Caco-2 (cell line): Measurements from ENCODE around the gene P2RX3. TPM values are rescaled to one million over a fixed set of nuclear protein-coding genes. Genes with fewer than 3 reads are reported as not detected.
"Not testable (repeated sequence)": the region's sequence is repeated elsewhere in the genome, so short reads cannot be mapped to it uniquely, and the experiment has no call there.

Experiments used
- BruUV-seq: library from RNA; stranded (reverse); fragments of 400-500 nt; replicated peaks from 2 replicates; lab custom pipeline; 2021; lab: Mats Ljungman, UMichigan
- CTCF ChIA-PET: fragments of 300-600 bp; sonication (Branson Sonifier 250); formaldehyde crosslinking; loops from one replicate; lab custom pipeline; 2022; ENCODE audit warnings: antibody characterized with exemption; lab: Charles Lee
- POLR2A ChIA-PET: fragments of 300-600 bp; sonication (Branson Sonifier 250); formaldehyde crosslinking; loops from one replicate; lab custom pipeline; 2022; ENCODE audit warnings: antibody characterized with exemption; lab: Charles Lee
- DNase-seq, 2 experiments: peaks; one replicate each; pipeline versions ENCODE4 v3.0.0 to v3.0.0-alpha.2; 2020 to 2022
- H3K27me3 ChIP-seq: replicated peaks from 2 replicates; pipeline ENCODE4 v1.6.0; 2011; ENCODE audit warnings: low read length; ENCODE audit not compliant: control insufficient read depth, insufficient read depth
- H3K36me3 ChIP-seq: 2 replicates; pipeline ENCODE4 v1.5.1; 2011; ENCODE audit warnings: low read length; ENCODE audit not compliant: control insufficient read depth, insufficient read depth
- H3K4me1 ChIP-seq: fragments of 250-450 bp; sonication (Bioruptor Pico); 2 replicates; pipeline ENCODE4 v1.5.1; 2020; ENCODE audit warnings: mild to moderate bottlenecking
- H3K4me3 ChIP-seq: 2 replicates; pipeline ENCODE4 v1.5.1; 2011; ENCODE audit warnings: low read depth, mild to moderate bottlenecking, control low read depth, low read length
- H3K9me3 ChIP-seq: fragments of 250-450 bp; sonication (Bioruptor Pico); 2 replicates; pipeline ENCODE4 v1.5.1; 2020; ENCODE audit warnings: mild to moderate bottlenecking, moderate library complexity
- H3K27ac Mint-ChIP-seq: one replicate; pipeline ENCODE4 v1.8.0; 2022; ENCODE audit warnings: mixed read lengths; ENCODE audit not compliant: unreplicated experiment
- H3K27me3 Mint-ChIP-seq: one replicate; pipeline ENCODE4 v1.8.0; 2022; ENCODE audit warnings: mixed read lengths; ENCODE audit not compliant: insufficient read depth, unreplicated experiment
- H3K36me3 Mint-ChIP-seq: one replicate; pipeline ENCODE4 v1.8.0; 2022; ENCODE audit warnings: mild to moderate bottlenecking, mixed read lengths; ENCODE audit not compliant: insufficient read depth, unreplicated experiment
- H3K4me1 Mint-ChIP-seq: one replicate; pipeline ENCODE4 v1.8.0; 2022; ENCODE audit warnings: low read depth, mixed read lengths; ENCODE audit not compliant: unreplicated experiment
- H3K4me3 Mint-ChIP-seq: one replicate; pipeline ENCODE4 v1.8.0; 2022; ENCODE audit warnings: mild to moderate bottlenecking, moderate library complexity, mixed read lengths; ENCODE audit not compliant: unreplicated experiment
- H3K9me3 Mint-ChIP-seq: one replicate; pipeline ENCODE4 v1.8.0; 2022; ENCODE audit warnings: mixed read lengths; ENCODE audit not compliant: unreplicated experiment
- intact Hi-C: fragments of 100-400 bp; cut with micrococcal nuclease; formaldehyde crosslinking; loops from one replicate; pipeline ENCODE4 v1.10.0; 2022; ENCODE audit not compliant: unreplicated experiment
- total RNA-seq: library from RNA; stranded (reverse); gene quantifications from 2 replicates; pipeline ENCODE4 v1.2.3, GENCODE V29; 2022
- TF ChIP-seq, protein P1 (sequence below), 2 experiments: fragments of 200-600 bp in 1 of 2; IDR thresholded peaks; 1 replicate in 1 of 2; 2 replicates in 1 of 2; pipeline versions ENCODE4 v1.5.1 to v1.8.0; 2011 to 2022; ENCODE audit warnings: antibody characterized with exemption in 1 of 2, control low read depth in 1 of 2, inconsistent platforms in 1 of 2, low read depth in 1 of 2, low read length in 1 of 2, mild to moderate bottlenecking in 1 of 2, moderate library complexity in 1 of 2; ENCODE audit not compliant: insufficient read depth in 1 of 2, severe bottlenecking in 1 of 2, unreplicated experiment in 1 of 2

P2RX3 gene
- total RNA-seq, 1 experiment from 2014 or later: not detected

DNA sequence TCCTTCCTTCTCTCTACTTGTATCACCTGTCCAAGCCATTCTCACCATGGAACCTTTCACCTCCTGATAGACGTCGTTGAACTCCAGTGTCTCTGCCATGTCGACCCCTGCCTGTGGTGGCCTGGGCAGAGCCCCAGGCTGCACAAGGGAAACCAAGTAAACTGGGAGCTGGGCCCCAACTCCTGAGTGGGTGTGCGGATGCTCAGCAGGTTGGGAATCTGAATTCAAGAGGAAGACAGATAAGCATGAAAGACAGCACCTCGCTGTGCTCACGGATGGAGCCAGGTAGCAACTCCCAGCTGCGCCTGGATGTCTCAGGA is 3.2 kb upstream of the P2RX3 start:
- intact Hi-C loops: loop anchor here (1.0 kb wide), 1 partner anchor 10 kb away; no protein-coding TSS in a partner anchor

DNA sequence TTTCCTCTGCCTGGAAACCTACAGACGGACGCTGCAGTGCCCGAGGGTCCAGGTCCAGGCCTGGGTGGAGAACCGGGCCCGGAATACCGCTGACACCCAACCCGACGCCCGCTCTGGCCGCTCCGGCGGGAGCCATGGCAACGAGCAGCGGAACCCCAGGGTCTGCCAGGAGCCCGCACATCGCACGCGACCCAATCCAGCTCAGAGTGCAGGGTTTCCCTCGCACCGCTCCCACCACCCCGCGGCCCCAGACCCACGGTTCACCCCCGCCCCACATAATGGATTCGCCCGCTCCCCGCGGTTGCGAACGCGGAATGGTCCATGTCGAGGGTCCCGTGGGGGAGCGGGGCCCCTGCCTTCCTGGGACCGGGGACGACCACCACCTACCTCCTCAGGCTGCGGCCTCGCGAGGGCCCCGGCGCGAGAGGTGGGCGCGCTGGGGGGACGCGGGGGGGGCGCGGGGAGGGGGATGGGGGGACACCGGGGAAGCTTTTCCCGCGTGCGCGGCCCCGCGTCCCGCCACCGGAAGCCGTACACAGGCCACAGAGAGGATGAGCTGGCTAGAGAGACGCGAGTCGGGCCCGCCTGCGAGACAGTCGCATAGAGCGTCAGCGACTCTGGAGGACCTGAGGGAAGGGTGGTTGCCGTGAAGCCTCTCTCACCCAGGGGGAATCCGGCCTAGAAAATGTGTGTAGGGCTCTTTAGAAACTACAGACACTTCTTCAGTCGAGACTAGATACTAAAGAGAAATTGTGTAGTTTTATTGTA is 2.6 kb upstream of the P2RX3 start, which contains the start of gene SSRP1:
Gene SSRP1 (minus strand): TSS at position 550 of the 768 bp plus-strand sequence. CDS start 771 bp downstream, outside the sequence.
- no TSS peak for BruUV-seq
- Histone ChIP-seq H3K36me3 (0 out of 2 replicates have a peak, but pooled peaks cover 5% of the 10 kb centered on the region), H3K4me1 (peaks cover 16% of the 10 kb centered on the region), H3K4me3 (peak within 1 kb of the TSS; percentile 65), H3K27me3 (no peaks in the 10 kb centered on the region), H3K9me3 (no peaks in the 10 kb centered on the region)
- Mint-ChIP-seq H3K4me1 (peaks cover 22% of the 10 kb centered on the region), H3K36me3 (peaks cover 45% of the 10 kb centered on the region), H3K9me3 (no peaks in the 10 kb centered on the region), H3K27ac (peak within 1 kb of the TSS; percentile 87), H3K4me3 (peak within 1 kb of the TSS; percentile 79), H3K27me3 (no peaks in the 10 kb centered on the region)
- intact Hi-C loops: loop anchor here (1.0 kb wide), 1 partner anchor 10 kb away; no protein-coding TSS in a partner anchor
- CTCF ChIA-PET: interaction anchor here (0.6 to 1.5 kb wide), 7 partner anchors 10 to 372 kb away, joined by 4 to 10 read pairs (median 6); partner anchors contain the start of gene TNKS1BP1
- TF ChIP-seq, protein P1, sequence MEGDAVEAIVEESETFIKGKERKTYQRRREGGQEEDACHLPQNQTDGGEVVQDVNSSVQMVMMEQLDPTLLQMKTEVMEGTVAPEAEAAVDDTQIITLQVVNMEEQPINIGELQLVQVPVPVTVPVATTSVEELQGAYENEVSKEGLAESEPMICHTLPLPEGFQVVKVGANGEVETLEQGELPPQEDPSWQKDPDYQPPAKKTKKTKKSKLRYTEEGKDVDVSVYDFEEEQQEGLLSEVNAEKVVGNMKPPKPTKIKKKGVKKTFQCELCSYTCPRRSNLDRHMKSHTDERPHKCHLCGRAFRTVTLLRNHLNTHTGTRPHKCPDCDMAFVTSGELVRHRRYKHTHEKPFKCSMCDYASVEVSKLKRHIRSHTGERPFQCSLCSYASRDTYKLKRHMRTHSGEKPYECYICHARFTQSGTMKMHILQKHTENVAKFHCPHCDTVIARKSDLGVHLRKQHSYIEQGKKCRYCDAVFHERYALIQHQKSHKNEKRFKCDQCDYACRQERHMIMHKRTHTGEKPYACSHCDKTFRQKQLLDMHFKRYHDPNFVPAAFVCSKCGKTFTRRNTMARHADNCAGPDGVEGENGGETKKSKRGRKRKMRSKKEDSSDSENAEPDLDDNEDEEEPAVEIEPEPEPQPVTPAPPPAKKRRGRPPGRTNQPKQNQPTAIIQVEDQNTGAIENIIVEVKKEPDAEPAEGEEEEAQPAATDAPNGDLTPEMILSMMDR (IDR thresholded peaks at IDR 0.05; ENCODE audit: insufficient read depth in 1 of 2, low read depth in 1 of 2, low read length in 1 of 2, severe bottlenecking in 1 of 2, unreplicated experiment in 1 of 2): no peak
- DNase-seq: peak; percentile 90 to 92
- POLR2A ChIA-PET: interaction anchor here (0.6 to 1.6 kb wide), 5 partner anchors 8 to 66 kb away, joined by 3 to 31 read pairs (median 4); partner anchors contain the start of gene TNKS1BP1

More for the DNA sequence above, 3.2 kb upstream of the P2RX3 start:
- no peak for DNase-seq
- H3K9me3 Mint-ChIP-seq: no peaks in the 10 kb centered on the region
- H3K27me3 Mint-ChIP-seq: no peaks in the 10 kb centered on the region
- no TSS peak for BruUV-seq
- peak overlapping the region; percentile 79 for H3K4me3 Mint-ChIP-seq
- peaks cover 16% of the 10 kb centered on the region for H3K4me1 ChIP-seq
- ChIA-PET POLR2A (interaction anchor here (0.7 to 1.6 kb wide), 3 partner anchors 9 to 10 kb away, joined by 4 to 31 read pairs (median 4); partner anchors contain the start of gene TNKS1BP1), CTCF (interaction anchor here (0.6 to 1.5 kb wide), 6 partner anchors 10 to 373 kb away, joined by 4 to 10 read pairs (median 6); partner anchors contain the start of gene TNKS1BP1)
- H3K4me1 Mint-ChIP-seq: peaks cover 20% of the 10 kb centered on the region
- TF ChIP-seq, protein P1 (IDR thresholded peaks at IDR 0.05; ENCODE audit: insufficient read depth in 1 of 2, low read depth in 1 of 2, low read length in 1 of 2, severe bottlenecking in 1 of 2, unreplicated experiment in 1 of 2): no peak
- H3K36me3 ChIP-seq: 0 out of 2 replicates have a peak, but pooled peaks cover 7% of the 10 kb centered on the region
- H3K36me3 Mint-ChIP-seq: peaks cover 50% of the 10 kb centered on the region
- H3K27ac Mint-ChIP-seq: peak overlapping the region; percentile 87
- no peaks in the 10 kb centered on the region for H3K27me3 ChIP-seq
- H3K9me3 ChIP-seq: no peaks in the 10 kb centered on the region
- H3K4me3 ChIP-seq: peak overlapping the region; percentile 65

DNA sequence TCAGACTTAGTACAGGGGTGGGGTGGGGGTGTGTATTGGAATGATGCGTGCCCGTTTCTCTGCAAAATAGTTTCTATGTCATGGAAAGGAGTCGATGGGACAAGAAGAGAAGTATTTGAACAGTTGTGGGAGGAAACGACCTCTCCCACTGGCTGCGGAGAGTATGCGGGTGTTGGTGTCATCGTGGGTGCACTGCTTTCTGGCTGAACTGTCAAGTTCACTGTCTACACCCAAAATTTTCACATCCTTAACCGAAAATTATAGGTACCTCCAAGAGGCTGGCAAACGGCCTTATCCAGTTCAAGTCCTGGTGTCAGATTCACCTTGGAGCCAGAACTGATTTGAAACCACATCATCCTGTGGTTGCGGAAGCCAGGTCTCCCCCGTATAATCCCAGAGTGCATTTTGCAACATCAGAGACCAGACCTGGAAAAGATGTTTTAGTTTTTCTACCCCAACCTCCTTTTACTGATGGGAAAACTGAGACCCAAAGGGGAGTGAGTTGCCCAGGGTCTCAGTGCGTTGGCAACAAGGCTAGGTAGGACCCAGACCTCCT is 2.0 kb upstream of the P2RX3 start:
- Mint-ChIP-seq H3K4me3 (peak overlapping the region; percentile 79), H3K27ac (peak overlapping the region; percentile 87), H3K9me3 (no peaks in the 10 kb centered on the region), H3K27me3 (no peaks in the 10 kb centered on the region), H3K4me1 (peaks cover 26% of the 10 kb centered on the region), H3K36me3 (peaks cover 38% of the 10 kb centered on the region)
- TF ChIP-seq, protein P1 (IDR thresholded peaks at IDR 0.05; ENCODE audit: insufficient read depth in 1 of 2, low read depth in 1 of 2, low read length in 1 of 2, severe bottlenecking in 1 of 2, unreplicated experiment in 1 of 2): no peak
- intact Hi-C loops: no loop called here
- TSS peak; percentile 78 for BruUV-seq
- Histone ChIP-seq H3K27me3 (no peaks in the 10 kb centered on the region), H3K4me3 (peak overlapping the region; percentile 65), H3K4me1 (peaks cover 16% of the 10 kb centered on the region), H3K9me3 (no peaks in the 10 kb centered on the region), H3K36me3 (0 out of 2 replicates have a peak, but pooled peaks cover 5% of the 10 kb centered on the region)
- no peak for DNase-seq
- POLR2A ChIA-PET: interaction anchor here (0.6 to 1.6 kb wide), 3 partner anchors 11 to 66 kb away, joined by 3 to 31 read pairs (median 3); partner anchors contain the start of gene TNKS1BP1
- CTCF ChIA-PET: interaction anchor here (1.4 to 1.5 kb wide), 4 partner anchors 10 to 140 kb away, joined by 4 to 10 read pairs (median 6); partner anchors contain the start of gene TNKS1BP1

DNA sequence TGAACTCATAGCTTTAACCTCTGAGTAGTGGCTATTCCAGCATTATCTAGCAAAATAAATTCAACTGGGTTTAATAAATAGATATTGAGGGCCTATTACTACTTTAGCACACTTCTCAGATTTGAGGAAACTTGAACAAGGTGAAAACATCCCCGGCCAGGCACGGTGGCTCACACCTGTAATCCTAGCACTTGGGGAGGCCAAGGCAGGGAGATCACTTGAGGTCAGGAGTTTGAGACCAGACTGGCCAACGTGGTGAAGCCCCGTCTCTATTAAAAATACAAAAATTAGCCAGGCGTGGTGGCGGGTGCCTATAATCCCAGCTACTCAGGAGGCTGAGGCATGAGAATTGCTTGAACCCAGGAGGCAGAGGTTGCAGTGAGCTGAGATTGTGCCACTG is 1.3 kb upstream of the P2RX3 start:
- intact Hi-C loops, H3K27me3 ChIP-seq, DNase-seq, H3K9me3 Mint-ChIP-seq, H3K4me3 ChIP-seq, H3K27me3 Mint-ChIP-seq, H3K36me3 ChIP-seq, H3K4me3 Mint-ChIP-seq, H3K9me3 ChIP-seq, BruUV-seq, POLR2A ChIA-PET, H3K27ac Mint-ChIP-seq: not testable (repeated sequence)
- CTCF ChIA-PET: interaction anchor here (1.4 kb wide), 1 partner anchor 88 kb away, joined by 6 read pairs; no protein-coding TSS in a partner anchor
- Mint-ChIP-seq H3K4me1 (peaks cover 26% of the 10 kb centered on the region), H3K36me3 (peaks cover 31% of the 10 kb centered on the region)
- H3K4me1 ChIP-seq: peaks cover 16% of the 10 kb centered on the region
